HepG2 (cell line): ENCODE results near the gene RAB29. TPM values are rescaled to one million over a fixed set of nuclear protein-coding genes. Genes with fewer than 3 reads are reported as not detected.

ENCODE experiments used
- ADNP ChIP-seq: sonication (generic); formaldehyde crosslinking; IDR thresholded peaks from 2 replicates; pipeline ENCODE4 v1.4.0; 2020; ENCODE audit warnings: missing genetic modification reagents
- CBFB ChIP-seq: sonication (generic); formaldehyde crosslinking; IDR thresholded peaks from 2 replicates; pipeline ENCODE4 v1.4.0; 2020; ENCODE audit warnings: missing genetic modification reagents
- DZIP1 ChIP-seq: sonication (generic); formaldehyde crosslinking; IDR thresholded peaks from 2 replicates; pipeline ENCODE4 v1.5.0; 2020; ENCODE audit warnings: mild to moderate bottlenecking, missing genetic modification reagents
- E2F1 ChIP-seq: sonication (generic); formaldehyde crosslinking; IDR thresholded peaks from 2 replicates; pipeline ENCODE4 v1.5.0; 2020; ENCODE audit warnings: missing genetic modification reagents
- GLMP ChIP-seq: sonication (generic); formaldehyde crosslinking; IDR thresholded peaks from 2 replicates; pipeline ENCODE4 v1.9.0; 2021; ENCODE audit warnings: missing genetic modification reagents, mild to moderate bottlenecking, borderline replicate concordance
- HMGXB3 ChIP-seq: sonication (generic); formaldehyde crosslinking; IDR thresholded peaks from 2 replicates; pipeline ENCODE4 v1.4.0; 2020; ENCODE audit warnings: missing genetic modification reagents, borderline replicate concordance
- ISL2 ChIP-seq: sonication (generic); formaldehyde crosslinking; IDR thresholded peaks from 2 replicates; pipeline ENCODE4 v1.5.0; 2020; ENCODE audit warnings: missing genetic modification reagents
- KDM5B ChIP-seq: sonication (generic); formaldehyde crosslinking; IDR thresholded peaks from 2 replicates; pipeline ENCODE4 v1.4.0; 2020; ENCODE audit warnings: missing genetic modification reagents, mild to moderate bottlenecking, borderline replicate concordance
- KLF6 ChIP-seq: IDR thresholded peaks from 2 replicates; pipeline ENCODE4 v1.8.0; 2016; ENCODE audit warnings: missing biosample characterization, missing genetic modification reagents
- POLR2A ChIP-seq, 2 experiments: IDR thresholded peaks; 2 replicates each; pipeline ENCODE4 v1.6.1; 2011; ENCODE audit warnings: low read depth in 2 of 2, low read length in 2 of 2, mild to moderate bottlenecking in 1 of 2, moderate library complexity in 1 of 2; ENCODE audit not compliant: insufficient read depth in 1 of 2
- RORA ChIP-seq: sonication (generic); formaldehyde crosslinking; IDR thresholded peaks from 2 replicates; pipeline ENCODE4 v1.5.0; 2020; ENCODE audit warnings: mild to moderate bottlenecking, missing genetic modification reagents, moderate library complexity
- TAF15 ChIP-seq: fragments of 200-400 bp; formaldehyde crosslinking; IDR thresholded peaks from one replicate; pipeline ENCODE4 v1.6.1; 2018; ENCODE audit warnings: mild to moderate bottlenecking, low read depth, low read length; ENCODE audit not compliant: poor library complexity, severe bottlenecking
- TCF12 ChIP-seq, 2 experiments: fragments of 450-650 bp in 1 of 2; sonication (generic) in 1 of 2; formaldehyde crosslinking in 1 of 2; IDR thresholded peaks; 2 replicates each; pipeline versions ENCODE4 v1.6.1 to v1.8.0; 2017 to 2022; ENCODE audit warnings: antibody characterized with exemption in 1 of 2, mild to moderate bottlenecking in 1 of 2, missing genetic modification reagents in 1 of 2, moderate library complexity in 1 of 2
- TCF7L2 ChIP-seq: IDR thresholded peaks from 2 replicates; pipeline ENCODE4 v1.6.1; 2011; ENCODE audit warnings: mild to moderate bottlenecking, low read depth, low read length, moderate library complexity
- ZKSCAN5 ChIP-seq: sonication (generic); formaldehyde crosslinking; IDR thresholded peaks from 2 replicates; pipeline ENCODE4 v1.5.1; 2020; ENCODE audit warnings: mild to moderate bottlenecking, missing genetic modification reagents
- ZNF12 ChIP-seq: sonication (generic); formaldehyde crosslinking; IDR thresholded peaks from 2 replicates; pipeline ENCODE4 v1.5.0; 2020; ENCODE audit warnings: missing genetic modification reagents
- ZNF143 ChIP-seq: sonication (generic); formaldehyde crosslinking; IDR thresholded peaks from 2 replicates; pipeline ENCODE4 v1.4.0; 2020; ENCODE audit warnings: missing genetic modification reagents
- ZNF510 ChIP-seq: sonication (generic); formaldehyde crosslinking; IDR thresholded peaks from 2 replicates; pipeline ENCODE4 v1.4.0; 2020; ENCODE audit warnings: low read depth, mild to moderate bottlenecking, missing genetic modification reagents
- ZNF629 ChIP-seq: sonication (generic); formaldehyde crosslinking; conservative IDR thresholded peaks from 2 replicates; pipeline ENCODE4 v1.5.0; 2020; ENCODE audit warnings: missing genetic modification reagents
- ZNF720 ChIP-seq: sonication (generic); formaldehyde crosslinking; IDR thresholded peaks from 2 replicates; pipeline ENCODE4 v1.4.0; 2020; ENCODE audit warnings: missing genetic modification reagents
- ZNF891 ChIP-seq: sonication (generic); formaldehyde crosslinking; IDR thresholded peaks from 2 replicates; pipeline ENCODE4 v1.5.0; 2020; ENCODE audit warnings: mild to moderate bottlenecking, missing genetic modification reagents
- polyA plus RNA-seq, 8 experiments: library from polyadenylated mRNA; depleted of rRNA in 3 of 8; stranded (reverse) in 7 of 8; unstranded in 1 of 8; fragments of >200 nt; fragmentation: Illumina TruSeq in 4 of 8; extraction: Trizol in 4 of 8; gene quantifications; 2 replicates each; pipeline versions ENCODE4 v1.2.1 to v1.2.3, GENCODE V29; 2011 to 2016; ENCODE audit warnings: low read depth in 4 of 8, missing spikeins in 1 of 8, mixed read lengths in 1 of 8; ENCODE audit not compliant: insufficient read depth in 1 of 8
- total RNA-seq, 5 experiments: library from RNA; depleted of rRNA; stranded (reverse); fragments of >200 nt; fragmentation: Illumina TruSeq; extraction: Trizol; gene quantifications; 2 replicates each; pipeline ENCODE4 v1.2.3, GENCODE V29; 2016; ENCODE audit warnings: low read depth in 1 of 5

RAB29 gene
- total and polyA plus RNA-seq, 2 of the 13 experiments (the other 11 are each of a cell fraction or from before 2014, with no cell fraction given): 8.7 to 10.1 TPM

- no peak for TF ChIP-seq DZIP1 (CRISPR knock-in tag)
- no peak for TF ChIP-seq ZNF510 (CRISPR knock-in tag)
- TF ChIP-seq ISL2 (CRISPR knock-in tag): peak; percentile 73
- TF ChIP-seq CBFB (CRISPR knock-in tag): no peak
- peak; percentile 59; the same call in 1 of the 2 replicates for TF ChIP-seq KLF6 (CRISPR knock-in tag)
- TF ChIP-seq ZNF143 (CRISPR knock-in tag): no peak
- TF ChIP-seq ZNF720: no peak
- TF ChIP-seq HMGXB3 (CRISPR knock-in tag): peak; percentile 99
- TF ChIP-seq ZNF12 (CRISPR knock-in tag): no peak
- TF ChIP-seq KDM5B (CRISPR knock-in tag): no peak
- peak; percentile 79 for TF ChIP-seq E2F1 (CRISPR knock-in tag)
- no peak; a peak in 1 of 4 replicates for TF ChIP-seq POLR2A (IDR thresholded peaks at IDR 0.05; ENCODE audit: insufficient read depth in 1 of 2, low read depth in 2 of 2, low read length in 2 of 2)
- TF ChIP-seq TCF7L2: no peak
- TF ChIP-seq TAF15: no peak
- TF ChIP-seq ZNF629 (CRISPR knock-in tag): peak; percentile 99
- TF ChIP-seq ADNP (CRISPR knock-in tag): peak; percentile 92; the same call in 1 of the 2 replicates
- TF ChIP-seq RORA (CRISPR knock-in tag): no peak
- TF ChIP-seq TCF12 (IDR thresholded peaks at IDR 0.05): no peak
- no peak for TF ChIP-seq TCF12 (CRISPR knock-in tag; IDR thresholded peaks at IDR 0.05)
- TF ChIP-seq ZKSCAN5 (CRISPR knock-in tag): no peak
- TF ChIP-seq GLMP (CRISPR knock-in tag): no peak
- TF ChIP-seq ZNF891 (CRISPR knock-in tag): no peak
Observed at GRCh38 chr1:205750138-205751035, 24.9 kb downstream of the RAB29 start, which contains the start of gene NUCKS1 (continued).
